ENCODE data around the gene LPCAT1. TPM values are rescaled to one million over a fixed set of nuclear protein-coding genes. Genes with fewer than 3 reads are reported as not detected.
"Not testable (repeated sequence)": the region's sequence is repeated elsewhere in the genome, so short reads cannot be mapped to it uniquely, and the experiment has no call there.

The LPCAT1 gene
- total RNA-seq, 1 experiment from 2014 or later, result 20.9 TPM

DNA sequence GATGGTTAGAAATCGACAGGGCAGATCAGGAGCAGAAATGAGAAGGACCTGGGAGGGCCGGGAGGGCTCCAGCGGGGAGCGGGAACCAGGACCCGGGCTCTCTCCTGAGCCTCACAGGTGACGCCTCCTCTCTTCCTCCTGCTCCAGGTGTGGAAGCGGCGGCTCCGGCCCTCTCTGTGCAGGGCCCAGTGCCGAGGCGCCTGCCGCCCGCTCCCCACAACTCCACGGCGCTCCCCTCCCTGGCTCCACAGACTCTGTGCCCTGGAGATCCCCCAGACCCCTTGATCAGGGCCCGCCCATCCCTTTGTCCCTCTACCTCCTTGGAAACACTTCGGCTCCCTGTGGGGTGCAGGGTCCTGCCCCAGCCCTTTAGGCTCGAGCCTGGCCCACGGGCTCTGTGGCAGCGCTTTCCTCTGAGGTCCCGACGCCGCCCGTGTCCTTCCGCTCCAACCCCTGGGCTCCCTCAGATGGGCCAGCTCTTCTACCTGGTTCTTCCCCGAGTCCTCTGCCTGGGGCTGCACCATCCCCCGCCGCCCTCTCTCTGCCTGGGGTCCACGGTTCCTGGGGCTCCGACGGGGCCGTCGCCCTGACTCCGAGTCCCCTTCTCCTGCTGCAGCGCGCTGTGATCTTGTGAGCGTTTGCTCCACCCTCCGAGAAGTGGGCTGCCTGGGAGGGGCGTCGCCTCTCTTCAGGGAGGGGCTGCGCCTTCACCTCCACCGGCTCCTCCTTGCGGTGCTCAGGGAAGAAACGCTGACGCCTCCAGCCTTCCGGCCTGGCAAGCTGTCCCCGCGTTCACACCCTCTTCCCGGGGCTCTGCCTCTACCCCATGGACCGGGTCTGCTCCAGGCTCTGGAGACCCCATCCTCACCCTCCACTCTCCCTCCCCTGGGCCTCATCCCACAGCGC lies 56.2 kb downstream of the LPCAT1 start:
- no peak for DNase-seq (ENCODE audit: low read depth)

- no peak for DNase-seq (ENCODE audit: low read depth)
Observed at GRCh38 chr5:1466631-1467265, 57.0 kb downstream of the LPCAT1 start.

GRCh38 chr5:1465966-1466471 lies 57.7 kb downstream of the LPCAT1 start:
- DNase-seq (ENCODE audit: low read depth), result no peak

DNA sequence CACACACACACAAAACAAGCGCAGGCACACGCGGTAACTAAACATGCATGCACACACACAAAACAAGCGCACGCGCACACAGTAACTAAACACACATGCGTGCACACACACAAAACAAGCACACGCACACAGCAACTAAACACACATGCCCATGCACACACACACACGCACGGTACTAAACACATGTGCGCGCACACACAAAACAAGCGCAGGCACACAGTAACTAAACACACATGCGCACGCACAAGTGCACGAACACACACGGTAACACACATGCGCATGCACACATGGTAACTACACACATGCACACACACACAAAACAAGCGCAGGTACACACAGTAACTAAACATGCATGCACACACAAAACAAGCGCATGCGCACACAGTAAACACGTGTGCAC lies 58.6 kb downstream of the LPCAT1 start:
- DNase-seq (ENCODE audit: low read depth), result no peak

- DNase-seq (ENCODE audit: low read depth), result no peak
Observed at GRCh38 chr5:1464511-1464910, 59.2 kb downstream of the LPCAT1 start.

DNA sequence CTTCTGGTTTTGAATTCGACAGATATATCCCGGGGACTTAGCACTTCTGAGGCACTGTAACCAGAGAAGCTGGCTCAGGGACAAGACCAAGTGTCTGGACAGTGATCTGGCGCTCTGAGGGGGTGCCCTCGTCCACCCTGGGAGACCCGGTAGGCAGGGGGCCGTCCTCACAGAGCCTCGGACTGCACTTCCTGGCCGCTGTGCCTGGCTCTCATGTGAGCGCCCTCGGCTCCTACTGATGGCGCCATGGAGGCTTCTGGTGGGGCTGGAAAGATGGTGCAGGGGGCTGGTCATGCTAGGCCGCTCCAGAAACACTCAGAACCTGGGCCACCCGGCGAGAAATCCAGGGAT lies 59.7 kb downstream of the LPCAT1 start:
- DNase-seq (ENCODE audit: low read depth), result no peak

DNA sequence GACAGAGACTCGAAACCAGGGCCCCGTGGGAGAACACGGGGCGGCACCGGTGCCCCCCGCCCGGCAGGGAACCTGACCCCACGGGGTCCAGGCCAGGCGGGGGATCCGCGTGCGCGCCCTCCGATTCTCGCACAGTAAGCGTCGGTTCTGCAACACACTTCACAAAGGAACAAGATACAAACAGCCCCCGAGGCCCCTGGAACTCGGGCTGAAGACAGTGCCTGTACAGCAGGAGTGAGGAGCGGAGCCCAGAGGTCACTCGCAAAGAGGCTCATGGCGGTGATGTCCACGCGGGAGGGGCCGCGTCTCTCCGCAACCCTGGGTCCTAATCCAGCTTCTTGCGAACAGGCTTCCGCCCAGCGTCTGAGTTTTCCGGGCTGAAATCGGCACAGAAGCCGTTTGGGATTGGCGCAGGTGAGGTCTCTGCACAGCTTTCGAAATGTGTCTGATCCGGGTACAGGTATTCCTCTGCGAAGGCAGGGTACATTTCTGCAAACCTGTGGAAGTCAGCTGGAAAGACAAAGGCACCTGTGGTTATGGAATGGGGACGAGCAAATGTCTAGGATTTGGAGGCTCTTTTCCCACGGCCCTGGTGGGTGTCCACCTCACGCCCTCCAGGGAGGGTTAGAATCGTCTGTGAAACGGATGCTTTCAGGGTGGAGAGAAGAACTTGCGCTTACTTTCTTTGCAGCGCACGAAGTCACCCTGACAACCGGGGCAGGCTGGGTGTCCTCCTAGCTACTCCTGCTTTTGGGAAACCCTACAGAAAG lies 60.2 kb downstream of the LPCAT1 start:
- DNase-seq (ENCODE audit: low read depth), result no peak

GRCh38 chr5:1462358-1462757 lies 61.4 kb downstream of the LPCAT1 start:
- no peak for DNase-seq (ENCODE audit: low read depth)

- DNase-seq (ENCODE audit: low read depth), result no peak
Observed at GRCh38 chr5:1461396-1461795, 62.4 kb downstream of the LPCAT1 start.

GRCh38 chr5:1460054-1460682 lies 63.6 kb downstream of the LPCAT1 start:
- no peak for DNase-seq (ENCODE audit: low read depth)

DNA sequence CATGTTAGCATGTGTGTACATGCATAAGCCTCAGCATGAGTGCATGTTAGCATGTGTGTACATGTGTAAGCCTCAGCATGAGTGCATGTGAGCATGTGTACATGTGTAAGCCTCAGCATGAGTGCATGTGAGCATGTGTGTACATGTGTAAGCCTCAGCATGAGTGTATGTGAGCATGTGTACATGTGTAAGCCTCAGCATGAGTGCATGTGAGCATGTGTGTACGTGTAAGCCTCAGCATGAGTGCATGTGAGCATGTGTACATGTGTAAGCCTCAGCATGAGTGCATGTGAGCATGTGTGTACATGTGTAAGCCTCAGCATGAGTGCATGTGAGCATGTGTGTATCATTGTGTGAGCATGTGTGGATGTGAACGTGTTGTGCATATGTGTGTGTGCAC lies 64.3 kb downstream of the LPCAT1 start:
- not testable (repeated sequence) for DNase-seq (ENCODE audit: low read depth)

DNA sequence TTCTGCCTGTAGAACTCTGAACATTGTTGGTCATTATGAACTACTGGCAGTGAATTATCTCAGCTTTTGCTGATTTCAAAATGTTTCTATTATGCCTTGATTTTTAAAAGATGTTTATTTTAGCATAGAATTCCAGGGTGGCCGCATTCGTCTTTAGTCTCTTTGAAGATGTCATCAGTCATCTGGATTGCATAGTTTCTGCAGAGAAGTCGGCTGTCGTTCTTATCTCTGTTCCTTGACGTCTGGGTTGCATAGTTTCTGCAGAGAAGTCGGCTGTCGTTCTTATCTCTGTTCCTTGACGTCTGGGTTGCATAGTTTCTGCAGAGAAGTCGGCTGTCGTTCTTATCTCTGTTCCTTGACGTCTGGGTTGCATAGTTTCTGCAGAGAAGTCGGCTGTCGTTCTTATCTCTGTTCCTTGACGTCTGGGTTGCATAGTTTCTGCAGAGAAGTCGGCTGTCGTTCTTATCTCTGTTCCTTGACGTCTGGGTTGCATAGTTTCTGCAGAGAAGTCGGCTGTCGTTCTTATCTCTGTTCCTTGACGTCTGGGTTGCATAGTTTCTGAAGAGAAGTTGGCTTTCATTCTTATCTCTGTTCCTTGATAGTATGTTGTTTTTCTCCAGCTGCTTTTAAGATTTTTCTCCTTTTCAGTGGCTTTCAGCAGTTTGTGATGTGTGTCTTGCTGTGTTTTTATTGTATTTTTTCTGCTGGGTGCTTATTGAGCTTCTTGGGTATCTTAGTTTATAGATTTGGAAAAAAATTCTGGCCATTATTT lies 67.5 kb downstream of the LPCAT1 start:
- DNase-seq (ENCODE audit: low read depth), result not testable (repeated sequence)

- DNase-seq (ENCODE audit: low read depth), result no peak
Observed at GRCh38 chr5:1453613-1454012, 70.1 kb downstream of the LPCAT1 start.

GRCh38 chr5:1449081-1449630 lies 74.6 kb downstream of the LPCAT1 start:
- no peak for DNase-seq (ENCODE audit: low read depth)

GRCh38 chr5:1448511-1449011 lies 75.2 kb downstream of the LPCAT1 start:
- DNase-seq (ENCODE audit: low read depth), result no peak

DNA sequence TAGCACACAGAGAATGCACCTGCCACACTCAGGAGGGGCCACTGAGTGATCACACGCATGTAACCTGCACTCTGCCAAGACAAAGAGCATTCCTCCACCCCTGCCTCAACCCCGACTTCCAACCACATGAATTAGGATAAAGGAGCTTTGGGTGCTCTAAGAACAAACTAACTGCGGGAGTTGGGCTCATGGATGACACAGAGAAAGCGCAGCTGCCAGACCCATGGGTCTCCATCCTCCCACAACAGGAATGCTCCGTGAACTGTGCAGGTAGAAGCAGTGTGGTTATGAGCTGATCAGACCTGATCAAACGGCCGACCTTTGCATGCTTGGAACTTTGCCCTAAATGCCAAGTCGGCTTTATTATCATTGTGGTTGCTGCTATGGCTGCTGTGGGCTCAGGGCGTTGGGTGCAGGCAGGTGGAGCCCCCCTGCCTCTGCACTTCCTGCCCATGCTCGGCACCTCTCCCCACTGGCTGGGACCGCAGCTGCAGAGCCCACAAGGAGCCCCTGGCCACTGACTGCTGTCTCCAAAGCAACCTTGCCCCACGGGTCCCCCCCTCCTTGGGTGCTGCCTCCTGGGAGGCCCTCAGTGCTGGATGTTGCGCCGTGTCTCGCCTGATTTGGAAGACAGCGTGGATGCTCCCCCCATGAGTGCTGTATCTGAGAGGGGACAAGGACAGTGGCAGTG lies 75.9 kb downstream of the LPCAT1 start:
- DNase-seq (ENCODE audit: low read depth), result no peak

DNA sequence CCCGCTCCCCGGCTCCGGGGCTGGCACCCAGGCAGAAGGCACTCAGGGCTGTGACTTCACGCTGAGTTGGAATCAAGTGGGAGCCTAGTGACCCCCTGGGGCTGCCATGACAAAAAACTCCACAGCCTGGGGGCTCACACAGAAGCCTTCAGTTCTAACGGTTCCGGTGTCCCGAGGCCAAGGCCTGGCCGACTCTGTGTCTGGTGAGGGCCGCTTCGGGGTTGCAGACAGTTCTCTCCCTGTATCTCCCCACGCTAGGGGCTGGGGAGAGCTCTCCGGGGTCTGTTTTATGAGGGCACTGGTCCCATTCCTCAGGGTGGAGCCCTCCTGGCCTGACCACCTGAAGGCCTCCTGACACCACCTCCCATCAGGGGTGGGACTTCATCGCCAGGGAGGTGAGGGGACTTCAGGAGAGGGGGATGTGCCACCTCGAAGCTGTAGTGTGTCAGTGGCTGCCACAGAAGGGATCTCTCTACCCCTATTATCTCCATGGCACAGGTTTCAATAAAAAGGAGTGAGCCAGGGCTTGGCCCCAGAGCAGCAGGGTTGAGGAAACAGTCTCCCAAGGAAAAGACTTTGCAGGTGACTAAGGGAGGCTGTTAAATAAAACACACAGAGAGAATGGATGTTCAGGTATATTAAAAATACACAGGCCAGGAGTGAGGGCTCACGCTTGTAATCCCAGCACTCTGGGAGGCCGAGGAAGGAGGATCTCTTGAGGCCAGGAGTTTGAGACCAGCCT lies 77.0 kb downstream of the LPCAT1 start:
- no peak for DNase-seq (ENCODE audit: low read depth)

GRCh38 chr5:1445689-1446601 lies 77.8 kb downstream of the LPCAT1 start:
- DNase-seq (ENCODE audit: low read depth), result no peak
